MM.1S (cell line): ENCODE data around the gene DKK3.

Source experiments
- EZH2 ChIP-seq: fragments of 300-600 bp; sonication (generic); optimal IDR thresholded peaks from 2 replicates; pipeline ENCODE3; 2017; ENCODE audit warnings: low read depth, mild to moderate bottlenecking, antibody characterized with exemption, low read length, mixed read lengths
- TF ChIP-seq, protein P1 (sequence below): fragments of 300-600 bp; sonication (generic); IDR thresholded peaks from 2 replicates; pipeline ENCODE4 v1.5.1; 2016; ENCODE audit warnings: antibody characterized with exemption, low read length, mixed read lengths

DNA sequence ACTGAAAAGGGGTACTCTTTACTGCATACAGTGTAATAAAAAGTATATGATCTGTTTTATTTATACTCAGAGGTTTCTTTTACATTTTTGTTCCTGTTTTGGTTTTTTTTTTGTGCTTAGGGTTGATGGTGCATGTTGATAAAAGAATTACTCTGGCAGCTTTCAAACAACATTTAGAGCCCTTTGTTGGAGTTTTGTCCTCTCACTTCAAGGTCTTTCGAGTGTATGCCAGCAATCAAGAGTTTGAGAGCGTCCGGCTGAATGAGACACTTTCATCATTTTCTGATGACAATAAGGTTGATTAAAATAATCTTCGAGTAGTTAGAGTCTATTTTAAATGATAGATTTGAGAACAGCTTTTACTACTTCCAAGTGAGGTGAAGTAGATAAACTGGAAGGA lies 60.6 kb downstream of the DKK3 start:
- TF ChIP-seq, protein P1, sequence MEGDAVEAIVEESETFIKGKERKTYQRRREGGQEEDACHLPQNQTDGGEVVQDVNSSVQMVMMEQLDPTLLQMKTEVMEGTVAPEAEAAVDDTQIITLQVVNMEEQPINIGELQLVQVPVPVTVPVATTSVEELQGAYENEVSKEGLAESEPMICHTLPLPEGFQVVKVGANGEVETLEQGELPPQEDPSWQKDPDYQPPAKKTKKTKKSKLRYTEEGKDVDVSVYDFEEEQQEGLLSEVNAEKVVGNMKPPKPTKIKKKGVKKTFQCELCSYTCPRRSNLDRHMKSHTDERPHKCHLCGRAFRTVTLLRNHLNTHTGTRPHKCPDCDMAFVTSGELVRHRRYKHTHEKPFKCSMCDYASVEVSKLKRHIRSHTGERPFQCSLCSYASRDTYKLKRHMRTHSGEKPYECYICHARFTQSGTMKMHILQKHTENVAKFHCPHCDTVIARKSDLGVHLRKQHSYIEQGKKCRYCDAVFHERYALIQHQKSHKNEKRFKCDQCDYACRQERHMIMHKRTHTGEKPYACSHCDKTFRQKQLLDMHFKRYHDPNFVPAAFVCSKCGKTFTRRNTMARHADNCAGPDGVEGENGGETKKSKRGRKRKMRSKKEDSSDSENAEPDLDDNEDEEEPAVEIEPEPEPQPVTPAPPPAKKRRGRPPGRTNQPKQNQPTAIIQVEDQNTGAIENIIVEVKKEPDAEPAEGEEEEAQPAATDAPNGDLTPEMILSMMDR = no peak
- TF ChIP-seq EZH2 = no peak
